Gastrocnemius medialis (tissue), 4 donors: ENCODE data around the gene NVL. TPM values are rescaled to one million over a fixed set of nuclear protein-coding genes. Genes with fewer than 3 reads are reported as not detected.

ENCODE experiments used
- ATAC-seq, 2 donors: fragments of 150-250 bp; one replicate each; pipeline ENCODE4 v1.9.1; 2016
- DNase-seq, 2 donors: peaks; one replicate each; pipeline ENCODE4 v3.0.0-alpha.2; 2019
- H3K27ac ChIP-seq, 4 donors: fragments of 200-600 bp; sonication (generic); 1 replicate in 1 of 4; 2 replicates in 3 of 4; pipeline ENCODE4 v1.5.1; 2016 to 2018; ENCODE audit warnings: mild to moderate bottlenecking in 2 of 4, moderate library complexity in 1 of 4
- H3K27me3 ChIP-seq, 3 donors: fragments of 200-600 bp; sonication (generic) in 2 of 3; 1 replicate in 1 of 3; 2 replicates in 2 of 3; pipeline versions ENCODE4 v1.5.1 to v1.6.0; 2016 to 2019; ENCODE audit warnings: mild to moderate bottlenecking in 1 of 3, moderate library complexity in 1 of 3
- H3K36me3 ChIP-seq, 2 donors: fragments of 200-600 bp; sonication (generic) in 1 of 2; one replicate each; pipeline ENCODE4 v1.5.1; 2017 to 2018
- H3K4me1 ChIP-seq, 2 donors: fragments of 200-600 bp; sonication (generic) in 1 of 2; one replicate each; pipeline ENCODE4 v1.5.1; 2016 to 2017; ENCODE audit warnings: mild to moderate bottlenecking in 2 of 2
- H3K4me3 ChIP-seq, 4 donors: fragments of 200-600 bp; sonication (generic) in 3 of 4; 1 replicate in 1 of 4; 2 replicates in 3 of 4; pipeline ENCODE4 v1.5.1; 2016 to 2019; ENCODE audit warnings: mild to moderate bottlenecking in 2 of 4
- H3K9me3 ChIP-seq, 3 donors: fragments of 200-600 bp; sonication (generic) in 2 of 3; 1 replicate in 1 of 3; 2 replicates in 2 of 3; pipeline ENCODE4 v1.5.1; 2016 to 2019
- POLR2A ChIP-seq, 2 donors: fragments of 450-650 bp; IDR thresholded peaks; one replicate each; pipeline ENCODE4 v1.6.1; 2017; ENCODE audit warnings: antibody characterized with exemption in 2 of 2, mild to moderate bottlenecking in 2 of 2, moderate library complexity in 2 of 2
- in situ Hi-C, 4 donors: fragments of 200-750 bp; cut with MboI; loops; one replicate each; pipeline versions ENCODE4 v1.15.0 to v1.8.0; 2017; ENCODE audit warnings: low sequenced_read_pairs in 4 of 4
- intact Hi-C: fragments of 100-400 bp; cut with DNase I; formaldehyde crosslinking; loops from one replicate; pipeline ENCODE4 v1.15.1; 2023; ENCODE audit warnings: low total_unique reads
- total RNA-seq, 4 donors: library from RNA; depleted of rRNA; stranded (reverse); fragments of >200 nt; gene quantifications; one replicate each; pipeline versions ENCODE4 v1.1.0 to v1.2.3, GENCODE V29; 2016
- TF ChIP-seq, protein P1 (sequence below), 5 experiments: fragments of 450-650 bp in 3 of 5; fragments of 200-600 bp in 2 of 5; sonication (generic) in 2 of 5; IDR thresholded peaks in 4 of 5; conservative IDR thresholded peaks in 1 of 5; 1 replicate in 4 of 5; 2 replicates in 1 of 5; pipeline ENCODE4 v1.5.1; 2016 to 2019; ENCODE audit warnings: antibody characterized with exemption in 5 of 5, mild to moderate bottlenecking in 3 of 5, moderate library complexity in 3 of 5

NVL gene
- total RNA-seq, 4 donors from 2014 or later, result 6.5 to 32.5 (median 7.7) TPM

DNA sequence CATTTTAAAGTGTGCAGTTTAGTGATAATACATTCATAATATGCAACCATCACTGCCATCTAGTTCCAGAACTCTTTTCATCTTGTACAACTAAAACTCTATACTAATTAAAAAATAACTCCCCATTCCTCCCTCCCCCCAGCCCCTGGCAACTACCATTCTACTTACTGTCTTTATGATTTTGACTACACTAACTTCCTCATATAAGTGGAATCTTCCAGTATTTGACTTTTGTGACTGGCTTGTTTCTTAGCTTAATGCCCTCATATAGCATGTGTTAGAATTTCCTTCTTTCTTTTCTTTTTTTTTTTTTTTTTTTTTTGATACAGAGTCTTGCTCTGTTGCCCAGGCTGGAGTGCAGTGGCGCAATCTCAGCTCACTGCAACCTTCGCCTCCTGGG is 1.4 kb upstream of the NVL start:
- Histone ChIP-seq H3K4me3 (peak overlapping the region in 1 of 4 donors; percentile 89), H3K4me1 (peaks cover 17 to 19% of the 10 kb centered on the region in 2 donors), H3K36me3 (peaks cover 0 to 4% of the 10 kb centered on the region in 2 donors), H3K27ac (peak overlapping the region; percentile 87 to 95 (median 91)), H3K27me3 (no peaks in the 10 kb centered on the region), H3K9me3 (no peaks in the 10 kb centered on the region)
- DNase-seq (no peak), ATAC-seq (no peak)
- in situ Hi-C loops, result loop anchor here in 3 of 4 donors (10.0 to 25.0 kb wide), 4 partner anchors 123 to 219 kb away; partner anchors contain the start of gene FBXO28 (in 2 of the 3)
- intact Hi-C loops, result no loop called here
- TF ChIP-seq POLR2A (IDR thresholded peaks at IDR 0.05), result no peak
- TF ChIP-seq, protein P1, sequence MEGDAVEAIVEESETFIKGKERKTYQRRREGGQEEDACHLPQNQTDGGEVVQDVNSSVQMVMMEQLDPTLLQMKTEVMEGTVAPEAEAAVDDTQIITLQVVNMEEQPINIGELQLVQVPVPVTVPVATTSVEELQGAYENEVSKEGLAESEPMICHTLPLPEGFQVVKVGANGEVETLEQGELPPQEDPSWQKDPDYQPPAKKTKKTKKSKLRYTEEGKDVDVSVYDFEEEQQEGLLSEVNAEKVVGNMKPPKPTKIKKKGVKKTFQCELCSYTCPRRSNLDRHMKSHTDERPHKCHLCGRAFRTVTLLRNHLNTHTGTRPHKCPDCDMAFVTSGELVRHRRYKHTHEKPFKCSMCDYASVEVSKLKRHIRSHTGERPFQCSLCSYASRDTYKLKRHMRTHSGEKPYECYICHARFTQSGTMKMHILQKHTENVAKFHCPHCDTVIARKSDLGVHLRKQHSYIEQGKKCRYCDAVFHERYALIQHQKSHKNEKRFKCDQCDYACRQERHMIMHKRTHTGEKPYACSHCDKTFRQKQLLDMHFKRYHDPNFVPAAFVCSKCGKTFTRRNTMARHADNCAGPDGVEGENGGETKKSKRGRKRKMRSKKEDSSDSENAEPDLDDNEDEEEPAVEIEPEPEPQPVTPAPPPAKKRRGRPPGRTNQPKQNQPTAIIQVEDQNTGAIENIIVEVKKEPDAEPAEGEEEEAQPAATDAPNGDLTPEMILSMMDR (IDR thresholded peaks at IDR 0.05 in 4 of 5, conservative IDR thresholded peaks at IDR 0.05 in 1 of 5), result no peak

DNA sequence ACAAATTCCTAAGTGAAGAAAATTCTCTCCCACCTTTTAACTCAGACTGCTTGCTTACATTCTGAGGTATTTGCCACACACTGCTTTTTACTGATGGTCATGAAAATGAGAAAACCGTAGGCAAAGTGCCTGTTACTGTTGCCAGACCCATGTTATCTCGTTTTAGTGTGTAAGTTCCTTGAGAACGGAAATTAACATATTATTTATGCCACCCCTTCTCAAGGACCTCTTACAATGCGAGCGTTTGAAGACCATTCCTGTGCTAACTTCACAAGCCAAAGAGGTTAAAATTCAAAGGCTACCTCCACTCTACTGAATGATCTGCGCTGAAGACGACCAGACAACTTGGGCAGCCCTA is 509 bp downstream of the NVL start:
- DNase-seq (no peak), ATAC-seq (no peak)
- Histone ChIP-seq H3K36me3 (peaks cover 0 to 12% of the 10 kb centered on the region in 2 donors), H3K27me3 (no peaks in the 10 kb centered on the region), H3K9me3 (no peaks in the 10 kb centered on the region), H3K4me3 (peak overlapping the region; percentile 87 to 96 (median 89)), H3K4me1 (peaks cover 17 to 19% of the 10 kb centered on the region in 2 donors), H3K27ac (peak overlapping the region; percentile 87 to 95 (median 91))
- TF ChIP-seq POLR2A (IDR thresholded peaks at IDR 0.05), result no peak
- TF ChIP-seq, protein P1 (IDR thresholded peaks at IDR 0.05 in 4 of 5, conservative IDR thresholded peaks at IDR 0.05 in 1 of 5), result no peak
- in situ Hi-C loops, result loop anchor here (10.0 to 25.0 kb wide), 4 partner anchors 133 to 217 kb away; partner anchors contain the start of gene FBXO28 (in 3 of the 4)
- intact Hi-C loops, result no loop called here

DNA sequence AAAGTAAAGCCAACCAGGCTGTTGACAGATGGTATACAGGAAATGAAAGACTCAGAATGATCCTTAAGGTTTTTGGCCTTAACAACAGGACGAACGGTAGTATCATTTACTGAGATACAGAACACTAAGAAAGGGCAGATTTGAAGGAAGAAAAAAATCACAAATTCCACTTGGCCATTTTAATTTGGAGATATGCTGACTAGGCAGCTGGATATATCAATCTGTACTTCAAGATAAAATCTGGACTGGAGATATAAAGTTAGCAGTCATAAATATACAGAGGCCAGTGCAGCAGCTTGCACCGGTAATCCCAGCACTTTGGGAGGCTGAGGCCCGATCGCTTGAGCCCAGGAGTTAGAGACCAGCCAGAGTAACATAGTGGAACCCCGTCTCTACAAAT is 1.3 kb downstream of the NVL start:
- H3K9me3 ChIP-seq, result no peaks in the 10 kb centered on the region
- H3K4me3 ChIP-seq, result peak overlapping the region in 3 of 4 donors; percentile 87 to 96 (median 89)
- peaks cover 0 to 15% of the 10 kb centered on the region in 2 donors for H3K36me3 ChIP-seq
- intact Hi-C loops (no loop called here), in situ Hi-C loops (loop anchor here (10.0 to 25.0 kb wide), 4 partner anchors 134 to 216 kb away; partner anchors contain the start of gene FBXO28 (in 3 of the 4))
- ATAC-seq (no peak), DNase-seq (no peak)
- H3K27ac ChIP-seq, result no peak overlapping the region
- H3K27me3 ChIP-seq, result no peaks in the 10 kb centered on the region
- H3K4me1 ChIP-seq, result peaks cover 17 to 19% of the 10 kb centered on the region in 2 donors
- TF ChIP-seq, protein P1 (IDR thresholded peaks at IDR 0.05 in 4 of 5, conservative IDR thresholded peaks at IDR 0.05 in 1 of 5), result no peak
- TF ChIP-seq POLR2A (IDR thresholded peaks at IDR 0.05), result no peak

- Histone ChIP-seq H3K27ac (no peak overlapping the region), H3K27me3 (no peaks in the 10 kb centered on the region), H3K4me3 (no peak overlapping the region), H3K36me3 (peaks cover 0 to 21% of the 10 kb centered on the region in 2 donors), H3K9me3 (no peaks in the 10 kb centered on the region), H3K4me1 (peaks cover 13 to 15% of the 10 kb centered on the region in 2 donors)
- in situ Hi-C loops, result loop anchor here (10.0 to 25.0 kb wide), 4 partner anchors 136 to 214 kb away; partner anchors contain the start of gene FBXO28 (in 3 of the 4)
- ATAC-seq (no peak), DNase-seq (no peak)
- TF ChIP-seq, protein P1 (IDR thresholded peaks at IDR 0.05 in 4 of 5, conservative IDR thresholded peaks at IDR 0.05 in 1 of 5), result no peak
- TF ChIP-seq POLR2A (IDR thresholded peaks at IDR 0.05), result no peak
- intact Hi-C loops, result no loop called here
These were observed 4.0 kb downstream of the NVL start for GRCh38 chr1:224325959-224326358.
